Fibroblast of villous mesenchyme (primary cell): ENCODE measurements around the gene SYNGR1. TPM values are rescaled to one million over a fixed set of nuclear protein-coding genes. Genes with fewer than 3 reads are reported as not detected.
A peak's percentile ranks its signal among the peaks of the same experiment; 100 is the strongest.

Experiments
- DNase-seq: peaks from one replicate; pipeline ENCODE4 v3.0.0-alpha.2; 2010; ENCODE audit warnings: low read depth
- H3K4me3 ChIP-seq: 2 replicates; pipeline ENCODE4 v1.5.1; 2011; ENCODE audit warnings: low read depth, mild to moderate bottlenecking, low read length
- total RNA-seq: library from RNA; depleted of rRNA; stranded (reverse); fragments of >200 nt; gene quantifications from 2 replicates; pipeline ENCODE4 v1.2.3, GENCODE V29; 2012
- TF ChIP-seq, protein P1 (sequence below): IDR thresholded peaks from 2 replicates; pipeline ENCODE4 v1.5.1; 2012; ENCODE audit warnings: low read depth, mild to moderate bottlenecking, low read length; ENCODE audit not compliant: insufficient read depth

The SYNGR1 gene
- total RNA-seq, 1 donor = 8.6 TPM

DNA sequence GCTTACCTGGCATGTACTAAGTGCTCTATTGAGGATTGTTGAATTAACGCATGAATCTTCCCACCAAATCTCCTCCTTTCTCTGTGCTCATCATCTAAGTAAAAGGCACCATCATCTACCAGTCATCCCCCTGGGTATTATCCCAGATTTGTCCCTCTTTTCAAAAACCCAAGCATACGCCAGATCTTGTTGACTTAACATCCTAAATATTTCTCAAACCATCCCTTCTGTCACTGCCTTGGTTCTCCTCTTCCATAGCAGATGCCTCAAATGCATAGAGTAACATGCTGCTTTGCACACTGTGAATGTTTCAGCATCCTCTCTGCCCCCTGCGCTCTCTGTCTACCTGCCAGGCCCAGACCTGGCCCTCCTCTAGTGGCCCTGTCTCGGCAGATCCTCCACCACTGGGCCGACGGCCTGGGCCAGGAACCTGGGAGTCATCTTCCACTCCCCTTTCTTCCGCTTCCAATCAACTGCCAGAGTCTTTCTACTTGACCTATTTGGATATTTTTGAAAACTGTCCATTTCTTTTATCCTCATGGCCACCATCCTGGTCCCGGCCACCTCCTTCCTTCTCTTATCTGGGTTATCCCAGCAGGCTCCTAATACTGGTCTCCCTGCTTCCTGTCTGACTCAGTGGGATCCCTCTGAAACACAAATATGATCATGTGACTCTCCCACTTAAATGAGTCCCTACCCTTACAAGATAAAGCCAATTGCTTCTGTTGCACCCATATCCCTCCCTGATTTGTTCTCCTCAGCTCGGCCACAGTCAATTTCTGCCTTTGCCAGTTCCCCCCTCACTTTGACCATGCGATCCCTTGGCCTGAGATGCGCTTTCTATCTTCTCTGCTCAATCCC is 46.4 kb downstream of the SYNGR1 start:
- no peak overlapping the region for H3K4me3 ChIP-seq
- DNase-seq = no peak
- TF ChIP-seq, protein P1, sequence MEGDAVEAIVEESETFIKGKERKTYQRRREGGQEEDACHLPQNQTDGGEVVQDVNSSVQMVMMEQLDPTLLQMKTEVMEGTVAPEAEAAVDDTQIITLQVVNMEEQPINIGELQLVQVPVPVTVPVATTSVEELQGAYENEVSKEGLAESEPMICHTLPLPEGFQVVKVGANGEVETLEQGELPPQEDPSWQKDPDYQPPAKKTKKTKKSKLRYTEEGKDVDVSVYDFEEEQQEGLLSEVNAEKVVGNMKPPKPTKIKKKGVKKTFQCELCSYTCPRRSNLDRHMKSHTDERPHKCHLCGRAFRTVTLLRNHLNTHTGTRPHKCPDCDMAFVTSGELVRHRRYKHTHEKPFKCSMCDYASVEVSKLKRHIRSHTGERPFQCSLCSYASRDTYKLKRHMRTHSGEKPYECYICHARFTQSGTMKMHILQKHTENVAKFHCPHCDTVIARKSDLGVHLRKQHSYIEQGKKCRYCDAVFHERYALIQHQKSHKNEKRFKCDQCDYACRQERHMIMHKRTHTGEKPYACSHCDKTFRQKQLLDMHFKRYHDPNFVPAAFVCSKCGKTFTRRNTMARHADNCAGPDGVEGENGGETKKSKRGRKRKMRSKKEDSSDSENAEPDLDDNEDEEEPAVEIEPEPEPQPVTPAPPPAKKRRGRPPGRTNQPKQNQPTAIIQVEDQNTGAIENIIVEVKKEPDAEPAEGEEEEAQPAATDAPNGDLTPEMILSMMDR = no peak

DNA sequence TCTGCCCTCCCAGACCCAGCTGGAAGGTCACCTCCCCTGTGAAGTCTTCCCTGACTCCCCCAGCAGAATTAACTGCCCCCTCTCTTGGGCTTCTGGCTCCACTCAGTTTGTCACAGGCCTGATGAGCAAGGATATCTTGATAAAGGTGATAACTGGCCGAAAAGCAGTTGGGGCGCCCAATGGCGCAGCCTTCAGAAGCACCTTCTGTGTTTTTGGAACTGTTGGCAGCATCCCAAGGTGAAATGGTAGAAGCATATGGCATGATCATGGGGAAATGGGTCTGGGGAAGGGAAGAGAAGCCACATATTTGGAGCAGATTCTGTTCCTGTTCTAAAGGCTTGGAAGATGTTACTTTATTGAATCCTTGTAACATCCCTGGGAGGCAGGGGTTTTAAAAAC is 47.0 kb downstream of the SYNGR1 start:
- no peak for DNase-seq
- TF ChIP-seq, protein P1 = no peak
- no peak overlapping the region for H3K4me3 ChIP-seq

GRCh38 chr22:39401301-39401631 is 51.5 kb downstream of the SYNGR1 start:
- DNase-seq = no peak
- no peak overlapping the region for H3K4me3 ChIP-seq
- TF ChIP-seq, protein P1 = no peak

GRCh38 chr22:39405346-39406085 is 55.7 kb downstream of the SYNGR1 start:
- peak; percentile 77 for DNase-seq
- peak overlapping the region; percentile 39 for H3K4me3 ChIP-seq
- TF ChIP-seq, protein P1 = peak; percentile 27

- TF ChIP-seq, protein P1 = no peak
- no peak for DNase-seq
These were observed 58.4 kb downstream of the SYNGR1 start for GRCh38 chr22:39408173-39408572.

DNA sequence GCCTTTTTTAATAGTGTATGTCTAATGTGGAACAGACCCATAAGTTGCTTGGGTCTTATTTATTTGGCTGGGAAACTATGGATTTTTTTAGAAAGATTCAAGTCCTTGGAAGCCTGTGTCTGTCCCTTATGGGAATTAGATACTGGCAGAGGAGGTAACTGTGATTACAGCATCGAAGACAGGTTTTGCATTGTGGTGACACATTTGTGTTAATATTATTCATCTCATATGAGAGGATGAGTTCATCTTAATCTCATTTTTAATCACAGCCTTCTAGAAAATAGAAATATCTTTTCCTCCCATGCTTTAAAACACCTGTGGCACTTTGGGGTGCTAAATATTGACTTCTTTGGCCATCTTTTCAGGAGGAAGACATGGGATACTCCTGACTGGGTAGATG is 59.0 kb downstream of the SYNGR1 start:
- H3K4me3 ChIP-seq = no peak overlapping the region
- no peak for DNase-seq
- TF ChIP-seq, protein P1 = no peak

More at GRCh38 chr22:39408173-39408572, 58.4 kb downstream of the SYNGR1 start:
- H3K4me3 ChIP-seq = no peak overlapping the region
